Fibroblast of pulmonary artery (primary cell): ENCODE results near the gene ORC6.
A peak's percentile ranks its signal among the peaks of the same experiment; 100 is the strongest.

Experiments used
- DNase-seq: peaks from one replicate; pipeline ENCODE4 v3.0.0-alpha.2; 2010; ENCODE audit warnings: low read depth
- H3K4me3 ChIP-seq: replicated peaks from 2 replicates; pipeline ENCODE4 v1.5.1; 2011; ENCODE audit warnings: low read depth, mild to moderate bottlenecking, control low read depth, low read length, moderate library complexity
- TF ChIP-seq, protein P1 (sequence below): IDR thresholded peaks from 2 replicates; pipeline ENCODE4 v1.5.1; 2011; ENCODE audit warnings: mild to moderate bottlenecking, control low read depth, low read length, inconsistent platforms; ENCODE audit errors: missing control alignments

Gene ORC6

DNA sequence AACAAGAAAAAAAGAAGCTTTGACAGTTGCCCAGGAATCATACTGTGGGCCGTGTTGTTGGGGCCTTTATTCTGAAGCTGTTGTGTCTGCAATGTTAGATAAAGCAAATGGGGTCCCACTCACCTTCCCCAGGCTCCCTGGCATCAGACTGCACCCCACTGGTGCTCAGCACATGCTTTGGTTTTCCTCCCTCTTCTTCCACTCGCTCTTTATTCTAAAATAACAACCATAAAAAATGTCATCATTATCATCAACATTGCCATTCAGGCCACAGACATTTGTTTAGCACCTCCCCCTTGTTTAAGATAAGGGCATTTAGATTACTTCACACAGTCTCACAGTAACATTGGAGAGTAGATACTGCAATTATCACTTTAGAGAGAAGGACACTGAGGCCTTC, 50.5 kb downstream of the ORC6 start:
- TF ChIP-seq, protein P1, sequence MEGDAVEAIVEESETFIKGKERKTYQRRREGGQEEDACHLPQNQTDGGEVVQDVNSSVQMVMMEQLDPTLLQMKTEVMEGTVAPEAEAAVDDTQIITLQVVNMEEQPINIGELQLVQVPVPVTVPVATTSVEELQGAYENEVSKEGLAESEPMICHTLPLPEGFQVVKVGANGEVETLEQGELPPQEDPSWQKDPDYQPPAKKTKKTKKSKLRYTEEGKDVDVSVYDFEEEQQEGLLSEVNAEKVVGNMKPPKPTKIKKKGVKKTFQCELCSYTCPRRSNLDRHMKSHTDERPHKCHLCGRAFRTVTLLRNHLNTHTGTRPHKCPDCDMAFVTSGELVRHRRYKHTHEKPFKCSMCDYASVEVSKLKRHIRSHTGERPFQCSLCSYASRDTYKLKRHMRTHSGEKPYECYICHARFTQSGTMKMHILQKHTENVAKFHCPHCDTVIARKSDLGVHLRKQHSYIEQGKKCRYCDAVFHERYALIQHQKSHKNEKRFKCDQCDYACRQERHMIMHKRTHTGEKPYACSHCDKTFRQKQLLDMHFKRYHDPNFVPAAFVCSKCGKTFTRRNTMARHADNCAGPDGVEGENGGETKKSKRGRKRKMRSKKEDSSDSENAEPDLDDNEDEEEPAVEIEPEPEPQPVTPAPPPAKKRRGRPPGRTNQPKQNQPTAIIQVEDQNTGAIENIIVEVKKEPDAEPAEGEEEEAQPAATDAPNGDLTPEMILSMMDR = no peak
- DNase-seq = no peak
- no peak overlapping the region for H3K4me3 ChIP-seq

DNA sequence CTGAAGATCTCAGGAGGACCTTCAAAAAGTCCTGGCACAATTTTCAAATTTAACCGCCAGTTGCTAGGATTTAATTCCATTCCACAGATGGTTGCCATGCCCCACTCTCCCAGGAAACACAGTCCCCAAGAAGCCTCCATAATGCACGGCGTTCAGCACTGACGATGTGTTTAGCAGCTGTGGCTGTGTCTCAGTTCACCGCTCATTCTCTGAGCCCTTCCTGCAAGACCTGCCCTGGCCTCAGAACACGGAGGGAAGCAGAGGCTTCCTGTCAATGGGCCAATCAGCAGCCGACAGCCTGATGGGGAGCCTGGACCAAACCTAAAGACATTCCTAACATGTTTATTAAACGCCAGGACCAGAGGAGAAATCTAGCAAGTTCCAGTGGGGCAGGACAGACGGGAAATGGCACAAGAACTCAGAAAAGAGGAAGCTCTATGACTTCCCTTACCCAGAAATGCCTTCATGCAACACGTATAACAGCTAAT, 53.8 kb downstream of the ORC6 start:
- TF ChIP-seq, protein P1 = no peak
- no peak overlapping the region for H3K4me3 ChIP-seq
- DNase-seq = peak; percentile 66

DNA sequence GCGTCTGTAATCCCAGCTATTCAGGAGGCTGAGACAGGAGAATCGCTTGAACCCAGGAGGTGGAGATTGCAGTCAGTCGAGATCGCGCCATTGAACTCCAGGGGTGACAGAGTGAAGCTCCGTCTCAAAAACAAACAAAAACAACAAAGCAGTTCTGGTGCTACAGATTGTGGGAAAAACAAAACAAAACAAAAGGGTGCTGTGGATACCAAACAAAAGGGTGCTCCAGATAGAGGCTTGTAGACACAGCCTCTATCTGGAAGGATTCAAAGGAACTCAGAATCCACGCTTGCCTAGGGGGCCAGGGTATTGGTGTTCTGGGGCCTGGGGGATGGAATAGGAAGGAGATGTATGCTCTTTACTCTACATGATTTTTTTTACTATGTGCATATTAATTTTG, 56.2 kb downstream of the ORC6 start:
- DNase-seq = no peak
- H3K4me3 ChIP-seq = no peak overlapping the region
- TF ChIP-seq, protein P1 = no peak

DNA sequence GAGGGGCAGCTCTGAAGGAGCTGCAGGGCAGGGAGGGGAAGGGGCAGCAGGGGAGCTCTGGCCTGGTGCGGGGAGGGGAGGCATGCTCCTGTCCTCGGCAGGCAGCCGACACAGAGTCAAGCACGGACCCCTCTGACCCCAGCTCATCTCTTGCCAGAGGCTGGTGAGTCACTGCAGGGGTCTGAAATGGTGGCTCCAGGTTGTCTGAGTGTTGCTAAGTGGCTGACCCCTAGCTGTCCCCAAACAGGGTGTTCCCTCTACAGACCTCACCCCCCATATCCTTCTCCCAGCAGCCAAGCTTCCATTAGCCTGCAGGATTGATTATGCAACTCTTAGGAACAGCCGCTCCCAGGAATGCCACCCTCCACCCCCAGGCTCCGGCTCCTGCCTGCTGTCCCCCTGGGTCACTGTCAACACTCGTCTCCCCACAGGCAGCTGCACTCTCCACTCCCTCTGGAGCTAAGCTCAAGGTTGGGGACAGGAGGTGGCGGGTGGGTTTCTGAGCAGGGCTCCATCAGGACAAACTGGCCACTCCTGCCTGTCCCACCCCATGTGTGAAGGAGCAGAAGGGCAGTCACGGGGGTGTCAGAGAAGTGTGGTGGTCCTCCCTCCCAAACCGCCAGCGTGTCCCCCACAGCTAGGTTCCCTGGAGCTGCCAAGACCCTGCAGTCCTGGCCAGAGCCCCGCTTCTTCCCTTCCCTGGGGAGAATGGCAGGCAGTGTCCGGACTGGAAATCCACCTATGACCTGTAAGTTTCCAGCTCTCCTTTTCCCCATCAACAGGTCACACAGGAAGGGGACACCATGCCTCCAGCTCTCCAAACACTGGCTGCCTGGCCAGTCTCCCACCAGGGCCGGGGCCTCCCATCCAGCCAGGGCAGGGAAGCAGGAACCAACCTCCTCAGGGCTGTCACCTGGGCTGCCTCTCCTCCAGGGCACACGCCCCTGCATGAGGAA, 57.6 kb downstream of the ORC6 start:
- no peak overlapping the region for H3K4me3 ChIP-seq
- TF ChIP-seq, protein P1 = no peak
- DNase-seq = no peak
